ENCODE measurements around the gene TM9SF3. TPM values are rescaled to one million over a fixed set of nuclear protein-coding genes. Genes with fewer than 3 reads are reported as not detected.

Gene TM9SF3
- total and polyA plus RNA-seq, 3 experiments from 2014 or later = 89.7 to 103 (median 95.8) TPM

DNA sequence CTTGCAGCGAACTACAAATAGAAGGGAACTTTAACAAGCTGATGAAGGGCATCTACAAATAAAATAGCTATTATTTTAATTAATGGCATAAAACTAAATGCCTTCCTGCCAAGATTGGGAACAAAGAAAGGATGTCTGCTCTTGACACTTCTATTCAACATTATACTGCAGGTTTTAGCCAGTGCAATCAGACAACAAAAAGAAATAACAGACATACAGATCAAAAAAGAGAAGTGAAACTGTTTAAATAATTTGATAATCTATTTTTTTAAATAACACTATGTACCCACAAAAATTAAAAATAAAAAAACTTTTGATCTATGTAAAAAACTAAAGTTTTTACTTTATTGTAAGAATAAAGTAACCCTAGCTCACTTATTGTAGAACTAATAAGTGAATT lies 50.7 kb downstream of the TM9SF3 start:
- H3K27me3 Mint-ChIP-seq = peaks cover 0 to 2% of the 10 kb centered on the region in 2 donors
- Histone ChIP-seq H3K4me1 (ENCODE audit: insufficient read depth, low read length) (no peaks in the 10 kb centered on the region), H3K9me3 (ENCODE audit: low read length) (no peaks in the 10 kb centered on the region), H3K27me3 (ENCODE audit: insufficient read depth, low read length, poor library complexity, severe bottlenecking) (no peaks in the 10 kb centered on the region), H3K27ac (ENCODE audit: low read depth, low read length) (no peak overlapping the region), H3K4me3 (ENCODE audit: low read length) (no peak overlapping the region), H3K36me3 (ENCODE audit: insufficient read depth, low read length) (peaks cover 7% of the 10 kb centered on the region)
- H3K4me1 Mint-ChIP-seq = peaks cover 23 to 53% (median 45%) of the 10 kb centered on the region in 3 donors
- H3K27ac Mint-ChIP-seq = no peak overlapping the region
- ChIA-PET POLR2A (no interaction called here), CTCF (no interaction called here)
- no peak for DNase-seq
- H3K4me3 Mint-ChIP-seq = no peak overlapping the region
- H3K9me3 Mint-ChIP-seq = no peaks in the 10 kb centered on the region
- H3K36me3 Mint-ChIP-seq = peaks cover 11 to 73% (median 12%) of the 10 kb centered on the region in 3 donors

- POLR2A ChIA-PET = no interaction called here
- no peak overlapping the region for H3K4me3 ChIP-seq (ENCODE audit: low read length)
- Mint-ChIP-seq H3K36me3 (peaks cover 4 to 73% (median 12%) of the 10 kb centered on the region in 3 donors), H3K9me3 (no peaks in the 10 kb centered on the region), H3K4me1 (peaks cover 15 to 31% (median 19%) of the 10 kb centered on the region in 3 donors), H3K4me3 (no peak overlapping the region), H3K27me3 (peaks cover 0 to 2% of the 10 kb centered on the region in 2 donors), H3K27ac (no peak overlapping the region)
- H3K9me3 ChIP-seq (ENCODE audit: low read length) = no peaks in the 10 kb centered on the region
- peaks cover 28% of the 10 kb centered on the region for H3K36me3 ChIP-seq (ENCODE audit: insufficient read depth, low read length)
- CTCF ChIA-PET = no interaction called here
- no peak for DNase-seq
- no peaks in the 10 kb centered on the region for H3K27me3 ChIP-seq (ENCODE audit: insufficient read depth, low read length, poor library complexity, severe bottlenecking)
- no peaks in the 10 kb centered on the region for H3K4me1 ChIP-seq (ENCODE audit: insufficient read depth, low read length)
- no peak overlapping the region for H3K27ac ChIP-seq (ENCODE audit: low read depth, low read length)
Observed at GRCh38 chr10:96532523-96532922, 54.3 kb downstream of the TM9SF3 start.

DNA sequence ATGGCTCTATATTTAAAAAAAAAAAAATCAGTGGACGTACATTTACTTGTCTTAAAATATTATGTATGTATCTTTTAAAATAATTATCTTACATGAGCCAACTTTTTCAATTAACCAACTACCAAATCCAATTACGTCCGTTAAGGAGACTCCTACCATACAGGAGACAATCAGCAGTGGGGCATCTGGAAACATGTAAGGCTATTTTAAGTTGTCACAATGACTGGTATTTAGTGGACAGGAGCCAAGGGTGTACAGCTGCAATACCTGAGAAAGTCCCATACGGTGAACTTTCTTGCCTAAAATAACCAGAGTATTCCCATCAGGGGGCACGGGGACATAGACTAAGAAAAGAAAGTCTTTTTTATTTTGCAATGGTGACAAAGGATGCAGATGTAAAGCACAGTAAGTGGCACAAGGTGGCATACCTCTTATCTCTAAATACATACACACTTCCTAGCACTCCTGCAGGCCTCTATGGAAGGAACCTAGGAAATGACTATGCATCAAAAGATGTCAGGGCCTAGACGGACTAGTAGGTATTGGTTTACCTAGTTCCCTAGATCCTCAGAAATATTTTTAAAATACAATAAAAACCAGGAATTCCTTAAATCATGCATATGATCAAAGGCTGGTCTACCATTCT lies 57.1 kb downstream of the TM9SF3 start:
- Mint-ChIP-seq H3K36me3 (peaks cover 10 to 83% (median 24%) of the 10 kb centered on the region in 3 donors), H3K4me3 (no peak overlapping the region), H3K27ac (no peak overlapping the region), H3K4me1 (peaks cover 0 to 8% (median 7%) of the 10 kb centered on the region in 3 donors), H3K9me3 (no peaks in the 10 kb centered on the region), H3K27me3 (no peaks in the 10 kb centered on the region)
- CTCF ChIA-PET = no interaction called here
- H3K4me1 ChIP-seq (ENCODE audit: insufficient read depth, low read length) = no peaks in the 10 kb centered on the region
- no peak overlapping the region for H3K27ac ChIP-seq (ENCODE audit: low read depth, low read length)
- H3K9me3 ChIP-seq (ENCODE audit: low read length) = no peaks in the 10 kb centered on the region
- DNase-seq = no peak
- H3K4me3 ChIP-seq (ENCODE audit: low read length) = no peak overlapping the region
- POLR2A ChIA-PET = no interaction called here
- peaks cover 38% of the 10 kb centered on the region for H3K36me3 ChIP-seq (ENCODE audit: insufficient read depth, low read length)
- H3K27me3 ChIP-seq (ENCODE audit: insufficient read depth, low read length, poor library complexity, severe bottlenecking) = no peaks in the 10 kb centered on the region

DNA sequence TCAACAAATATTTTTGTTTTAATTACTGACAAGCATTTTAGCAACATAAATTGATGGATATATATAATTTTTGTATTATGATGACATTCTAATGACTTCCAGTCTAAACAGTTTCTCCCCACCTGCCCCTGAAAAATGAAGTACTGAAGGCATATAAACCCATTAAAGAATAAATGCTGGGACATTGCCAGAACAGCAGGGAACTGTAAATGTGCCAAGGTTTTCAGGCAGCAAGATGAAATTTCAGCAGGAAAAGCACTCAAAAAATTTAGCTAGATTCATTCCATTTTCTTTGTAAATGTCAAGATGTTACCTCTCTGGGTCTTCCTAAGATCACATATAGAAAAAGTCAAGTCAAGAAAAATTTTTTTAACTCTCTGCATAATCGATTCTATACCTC lies 62.1 kb downstream of the TM9SF3 start:
- H3K4me3 ChIP-seq (ENCODE audit: low read length) = no peak overlapping the region
- no peaks in the 10 kb centered on the region for H3K9me3 Mint-ChIP-seq
- no peaks in the 10 kb centered on the region for H3K9me3 ChIP-seq (ENCODE audit: low read length)
- no peak overlapping the region for H3K27ac ChIP-seq (ENCODE audit: low read depth, low read length)
- H3K27me3 Mint-ChIP-seq = no peaks in the 10 kb centered on the region
- ChIA-PET CTCF (interaction anchor here (2.1 kb wide), 1 partner anchor 11 kb away, joined by 7 read pairs; the partner anchor contains the start of gene TLL2), POLR2A (no interaction called here)
- no peaks in the 10 kb centered on the region for H3K27me3 ChIP-seq (ENCODE audit: insufficient read depth, low read length, poor library complexity, severe bottlenecking)
- H3K36me3 ChIP-seq (ENCODE audit: insufficient read depth, low read length) = peaks cover 26% of the 10 kb centered on the region
- H3K27ac Mint-ChIP-seq = no peak overlapping the region
- no peaks in the 10 kb centered on the region for H3K4me1 ChIP-seq (ENCODE audit: insufficient read depth, low read length)
- peaks cover 26 to 78% (median 28%) of the 10 kb centered on the region in 3 donors for H3K36me3 Mint-ChIP-seq
- DNase-seq = no peak
- H3K4me1 Mint-ChIP-seq = peaks cover 0 to 4% (median 3%) of the 10 kb centered on the region in 3 donors
- H3K4me3 Mint-ChIP-seq = no peak overlapping the region

- Mint-ChIP-seq H3K27ac (no peak overlapping the region), H3K27me3 (peaks cover 4 to 14% of the 10 kb centered on the region in 2 donors), H3K9me3 (no peaks in the 10 kb centered on the region), H3K36me3 (peaks cover 10 to 24% (median 18%) of the 10 kb centered on the region in 3 donors), H3K4me3 (no peak overlapping the region), H3K4me1 (peaks cover 15 to 21% (median 21%) of the 10 kb centered on the region in 3 donors)
- ChIA-PET CTCF (no interaction called here), POLR2A (interaction anchor here (0.6 kb wide), 1 partner anchor 80 kb away, joined by 4 read pairs; no protein-coding TSS in a partner anchor)
- peaks cover 7% of the 10 kb centered on the region for H3K36me3 ChIP-seq (ENCODE audit: insufficient read depth, low read length)
- no peak for DNase-seq
- H3K9me3 ChIP-seq (ENCODE audit: low read length) = no peaks in the 10 kb centered on the region
- H3K4me1 ChIP-seq (ENCODE audit: insufficient read depth, low read length) = peaks cover 14% of the 10 kb centered on the region
- no peak overlapping the region for H3K4me3 ChIP-seq (ENCODE audit: low read length)
- H3K27ac ChIP-seq (ENCODE audit: low read depth, low read length) = no peak overlapping the region
- H3K27me3 ChIP-seq (ENCODE audit: insufficient read depth, low read length, poor library complexity, severe bottlenecking) = peaks cover 12% of the 10 kb centered on the region
Observed at GRCh38 chr10:96517284-96517683, 69.5 kb downstream of the TM9SF3 start.

GRCh38 chr10:96516337-96516736 lies 70.5 kb downstream of the TM9SF3 start:
- H3K4me1 ChIP-seq (ENCODE audit: insufficient read depth, low read length) = peaks cover 15% of the 10 kb centered on the region
- ChIA-PET POLR2A (no interaction called here), CTCF (no interaction called here)
- Mint-ChIP-seq H3K27me3 (peaks cover 8 to 20% of the 10 kb centered on the region in 2 donors), H3K4me1 (peaks cover 19 to 27% (median 25%) of the 10 kb centered on the region in 3 donors), H3K36me3 (peaks cover 8 to 14% (median 10%) of the 10 kb centered on the region in 3 donors), H3K4me3 (peak overlapping the region in 1 of 7 donors; percentile 45), H3K27ac (no peak overlapping the region), H3K9me3 (no peaks in the 10 kb centered on the region)
- H3K27ac ChIP-seq (ENCODE audit: low read depth, low read length) = no peak overlapping the region
- H3K4me3 ChIP-seq (ENCODE audit: low read length) = no peak overlapping the region
- no peaks in the 10 kb centered on the region for H3K9me3 ChIP-seq (ENCODE audit: low read length)
- no peak for DNase-seq
- H3K27me3 ChIP-seq (ENCODE audit: insufficient read depth, low read length, poor library complexity, severe bottlenecking) = peaks cover 21% of the 10 kb centered on the region
- H3K36me3 ChIP-seq (ENCODE audit: insufficient read depth, low read length) = no peaks in the 10 kb centered on the region

DNA sequence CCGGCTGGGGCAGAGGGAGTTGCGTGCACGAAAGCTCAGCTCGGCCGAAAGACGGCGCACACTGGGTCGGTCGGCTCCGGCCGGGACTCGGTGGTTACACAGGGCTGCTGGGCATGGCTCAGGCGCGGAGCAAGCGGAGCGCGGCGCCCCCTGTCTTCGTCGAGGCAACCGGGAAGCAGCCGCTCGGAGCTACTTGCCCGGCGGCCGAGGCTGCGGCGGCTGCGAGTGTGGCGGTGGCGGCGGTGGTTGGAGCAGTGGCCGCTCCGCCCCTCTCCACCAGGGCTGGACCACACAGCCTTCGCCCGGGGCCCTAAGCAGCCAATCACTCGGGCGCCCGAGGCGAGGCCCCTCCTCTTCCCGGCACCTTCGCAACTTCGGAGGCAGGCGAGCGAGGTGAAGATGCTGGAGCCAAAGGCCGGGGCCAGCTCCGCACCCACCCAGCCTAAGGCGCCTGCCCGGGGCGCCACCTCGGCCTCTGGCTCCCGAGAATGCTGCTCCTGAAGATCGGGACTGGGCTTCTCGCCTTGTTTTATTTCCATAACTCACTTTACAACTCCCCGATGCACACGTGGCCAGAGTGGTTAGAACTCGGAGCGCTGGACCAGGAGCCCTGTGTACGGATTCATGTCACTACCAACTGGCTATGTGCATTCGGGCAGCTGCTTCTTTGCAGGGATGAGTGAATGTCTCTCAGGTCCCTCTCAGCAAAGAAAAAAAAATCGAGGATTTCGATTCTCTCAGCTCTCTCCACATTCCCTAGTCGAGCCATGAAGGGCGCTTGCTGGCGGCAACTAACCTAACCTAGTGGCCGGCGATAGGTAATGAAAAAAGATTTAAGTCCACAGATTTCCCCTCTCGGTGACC lies 72.9 kb downstream of the TM9SF3 start, which contains the start of gene TLL2:
TLL2 (minus strand) TSS at position 229 of the 864 bp plus-strand sequence. CDS start 241 bp downstream, outside the sequence.
- DNase-seq = peak; percentile 29 to 59 (median 47)
- CTCF ChIA-PET = interaction anchor here (1.0 to 1.6 kb wide), 7 partner anchors 9 to 660 kb away, joined by 3 to 7 read pairs (median 3); no protein-coding TSS in a partner anchor
- Mint-ChIP-seq H3K9me3 (no peaks in the 10 kb centered on the region), H3K4me3 (peak within 1 kb of the TSS; percentile 77 to 88 (median 83)), H3K36me3 (no peaks in the 10 kb centered on the region), H3K4me1 (peaks cover 19 to 27% (median 25%) of the 10 kb centered on the region in 3 donors), H3K27ac (peak within 1 kb of the TSS in 3 of 8 donors; percentile 12 to 84 (median 17)), H3K27me3 (peaks cover 10 to 20% of the 10 kb centered on the region in 2 donors)
- no peaks in the 10 kb centered on the region for H3K9me3 ChIP-seq (ENCODE audit: low read length)
- H3K4me1 ChIP-seq (ENCODE audit: insufficient read depth, low read length) = peaks cover 15% of the 10 kb centered on the region
- H3K27me3 ChIP-seq (ENCODE audit: insufficient read depth, low read length, poor library complexity, severe bottlenecking) = peaks cover 23% of the 10 kb centered on the region
- POLR2A ChIA-PET = no interaction called here
- no peak within 1 kb of the TSS for H3K27ac ChIP-seq (ENCODE audit: low read depth, low read length)
- H3K4me3 ChIP-seq (ENCODE audit: low read length) = peak within 1 kb of the TSS; percentile 44
- no peaks in the 10 kb centered on the region for H3K36me3 ChIP-seq (ENCODE audit: insufficient read depth, low read length)

Data from CD8-positive, alpha-beta memory T cell (primary cell).